Measurements from ENCODE around the gene NEDD4.

DNA sequence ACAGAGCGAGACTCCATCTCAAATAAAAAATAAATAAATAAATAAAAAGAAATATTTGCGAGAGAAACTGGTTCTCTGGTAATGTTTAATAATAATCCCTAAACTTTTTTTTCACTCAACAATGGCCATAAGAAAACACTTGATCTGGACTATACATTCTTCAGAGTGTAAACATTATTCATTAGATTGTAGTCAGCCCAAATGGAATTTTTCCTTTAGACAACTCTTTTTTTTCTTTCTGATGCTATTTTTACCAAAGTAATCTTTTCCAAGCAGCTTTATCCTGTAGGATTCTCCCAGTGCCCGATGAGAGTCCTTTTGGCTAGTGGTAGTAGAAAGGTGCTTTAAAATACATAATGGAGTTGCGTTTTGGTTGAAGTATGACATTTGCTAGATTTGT, 90.4 kb downstream of the NEDD4 start:
- TF ChIP-seq, protein P1, sequence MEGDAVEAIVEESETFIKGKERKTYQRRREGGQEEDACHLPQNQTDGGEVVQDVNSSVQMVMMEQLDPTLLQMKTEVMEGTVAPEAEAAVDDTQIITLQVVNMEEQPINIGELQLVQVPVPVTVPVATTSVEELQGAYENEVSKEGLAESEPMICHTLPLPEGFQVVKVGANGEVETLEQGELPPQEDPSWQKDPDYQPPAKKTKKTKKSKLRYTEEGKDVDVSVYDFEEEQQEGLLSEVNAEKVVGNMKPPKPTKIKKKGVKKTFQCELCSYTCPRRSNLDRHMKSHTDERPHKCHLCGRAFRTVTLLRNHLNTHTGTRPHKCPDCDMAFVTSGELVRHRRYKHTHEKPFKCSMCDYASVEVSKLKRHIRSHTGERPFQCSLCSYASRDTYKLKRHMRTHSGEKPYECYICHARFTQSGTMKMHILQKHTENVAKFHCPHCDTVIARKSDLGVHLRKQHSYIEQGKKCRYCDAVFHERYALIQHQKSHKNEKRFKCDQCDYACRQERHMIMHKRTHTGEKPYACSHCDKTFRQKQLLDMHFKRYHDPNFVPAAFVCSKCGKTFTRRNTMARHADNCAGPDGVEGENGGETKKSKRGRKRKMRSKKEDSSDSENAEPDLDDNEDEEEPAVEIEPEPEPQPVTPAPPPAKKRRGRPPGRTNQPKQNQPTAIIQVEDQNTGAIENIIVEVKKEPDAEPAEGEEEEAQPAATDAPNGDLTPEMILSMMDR (optimal IDR thresholded peaks at IDR 0.05 in 1 of 3, IDR thresholded peaks at IDR 0.05 in 1 of 3, conservative IDR thresholded peaks at IDR 0.05 in 1 of 3; ENCODE audit: extremely low read depth in 1 of 3, insufficient read depth in 2 of 3, low read length in 3 of 3), result no peak
- no peak for TF ChIP-seq EZH2 (IDR thresholded peaks at IDR 0.05; ENCODE audit: low read length)

All from keratinocyte (primary cell).